ENCODE measurements around the gene TNS1.
A peak's percentile ranks its signal among the peaks of the same experiment; 100 is the strongest.

Gene TNS1

DNA sequence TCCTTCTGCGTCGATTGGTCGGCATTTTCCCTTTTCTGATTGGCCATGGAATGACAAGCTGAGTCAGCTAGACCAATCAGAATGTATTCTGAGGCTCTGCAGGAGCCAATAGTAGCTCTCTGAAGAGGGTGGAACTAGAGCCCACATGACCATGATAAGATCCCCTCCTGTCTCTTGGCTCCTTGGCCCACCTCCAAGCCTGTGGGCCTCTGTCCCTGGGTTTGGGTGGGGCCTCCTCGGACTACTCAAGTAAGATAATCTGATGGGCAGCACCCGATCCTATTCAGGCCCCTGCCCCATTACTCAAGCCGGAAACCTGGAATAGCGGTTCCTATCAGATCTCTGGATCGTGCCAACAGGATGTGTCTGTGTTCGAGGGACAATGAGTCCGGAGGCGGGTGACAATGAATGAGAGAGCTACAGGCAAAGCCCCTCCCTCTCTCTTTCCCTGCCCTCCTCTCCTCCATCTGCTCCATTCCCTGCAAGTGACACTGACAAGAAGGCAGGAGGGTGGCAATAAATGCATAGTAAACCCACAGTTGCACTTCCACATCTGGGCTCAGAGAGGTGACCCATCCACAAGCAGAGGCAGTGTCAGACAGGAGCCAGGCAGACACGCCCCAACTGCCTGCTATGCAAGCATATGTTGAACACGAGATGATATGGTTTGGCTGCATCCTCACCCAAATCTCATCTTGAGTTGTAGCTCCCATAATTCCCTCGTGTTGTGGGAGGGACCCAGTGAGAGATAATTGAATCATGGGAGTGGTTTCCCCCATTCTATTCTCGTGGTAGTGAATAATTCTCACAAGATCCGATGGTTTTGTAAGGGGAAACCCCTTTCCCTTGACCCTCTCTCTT, 114.7 kb downstream of the TNS1 start:
- H3K27ac ChIP-seq (ENCODE audit: poor library complexity, severe bottlenecking), result no peak overlapping the region
- H3K4me3 ChIP-seq (ENCODE audit: severe bottlenecking), result no peak overlapping the region
- no peaks in the 10 kb centered on the region for H3K36me3 ChIP-seq (ENCODE audit: low read depth)
- H3K4me1 ChIP-seq (ENCODE audit: insufficient read depth, poor library complexity, severe bottlenecking), result no peaks in the 10 kb centered on the region
- H3K27me3 ChIP-seq (ENCODE audit: insufficient read depth, poor library complexity, severe bottlenecking), result no peaks in the 10 kb centered on the region
- TF ChIP-seq, protein P1, sequence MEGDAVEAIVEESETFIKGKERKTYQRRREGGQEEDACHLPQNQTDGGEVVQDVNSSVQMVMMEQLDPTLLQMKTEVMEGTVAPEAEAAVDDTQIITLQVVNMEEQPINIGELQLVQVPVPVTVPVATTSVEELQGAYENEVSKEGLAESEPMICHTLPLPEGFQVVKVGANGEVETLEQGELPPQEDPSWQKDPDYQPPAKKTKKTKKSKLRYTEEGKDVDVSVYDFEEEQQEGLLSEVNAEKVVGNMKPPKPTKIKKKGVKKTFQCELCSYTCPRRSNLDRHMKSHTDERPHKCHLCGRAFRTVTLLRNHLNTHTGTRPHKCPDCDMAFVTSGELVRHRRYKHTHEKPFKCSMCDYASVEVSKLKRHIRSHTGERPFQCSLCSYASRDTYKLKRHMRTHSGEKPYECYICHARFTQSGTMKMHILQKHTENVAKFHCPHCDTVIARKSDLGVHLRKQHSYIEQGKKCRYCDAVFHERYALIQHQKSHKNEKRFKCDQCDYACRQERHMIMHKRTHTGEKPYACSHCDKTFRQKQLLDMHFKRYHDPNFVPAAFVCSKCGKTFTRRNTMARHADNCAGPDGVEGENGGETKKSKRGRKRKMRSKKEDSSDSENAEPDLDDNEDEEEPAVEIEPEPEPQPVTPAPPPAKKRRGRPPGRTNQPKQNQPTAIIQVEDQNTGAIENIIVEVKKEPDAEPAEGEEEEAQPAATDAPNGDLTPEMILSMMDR (IDR thresholded peaks at IDR 0.05; ENCODE audit: poor library complexity, severe bottlenecking), result no peak
- ATAC-seq (ENCODE audit: low read depth) (no peak), DNase-seq (ENCODE audit: low spot score) (no peak)
- no peaks in the 10 kb centered on the region for H3K9me3 ChIP-seq (ENCODE audit: severe bottlenecking)

DNA sequence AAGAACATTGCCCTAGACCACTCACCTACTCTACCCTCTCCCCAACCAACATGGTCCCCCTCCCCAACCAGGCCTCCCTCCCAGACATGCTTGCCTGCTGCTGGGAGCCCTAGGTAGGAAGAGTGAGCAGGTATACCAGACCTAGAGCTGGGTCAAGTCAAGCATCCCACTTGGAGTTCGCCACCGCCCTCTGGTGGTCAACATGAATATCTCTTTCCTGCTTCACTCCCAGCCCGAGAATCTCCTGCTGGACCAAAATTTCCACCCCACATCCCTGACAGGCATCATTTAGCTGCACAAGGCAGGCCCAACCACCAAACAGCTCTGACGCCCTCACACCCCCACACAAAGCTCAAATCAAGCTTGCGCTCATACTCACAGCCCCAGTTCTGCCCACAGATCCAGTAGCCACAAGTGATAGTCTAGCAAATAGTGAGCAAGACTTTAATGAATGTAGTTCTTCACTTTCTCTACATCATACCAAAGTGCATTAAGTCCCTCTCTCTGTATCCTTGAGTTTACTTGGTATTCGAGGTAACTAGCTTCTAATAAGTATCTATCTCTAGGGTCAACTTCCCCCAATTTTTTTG, 116.0 kb downstream of the TNS1 start:
- TF ChIP-seq, protein P1 (IDR thresholded peaks at IDR 0.05; ENCODE audit: poor library complexity, severe bottlenecking), result peak; percentile 87
- Histone ChIP-seq H3K9me3 (ENCODE audit: severe bottlenecking) (no peaks in the 10 kb centered on the region), H3K4me1 (ENCODE audit: insufficient read depth, poor library complexity, severe bottlenecking) (no peaks in the 10 kb centered on the region), H3K4me3 (ENCODE audit: severe bottlenecking) (no peak overlapping the region), H3K27me3 (ENCODE audit: insufficient read depth, poor library complexity, severe bottlenecking) (no peaks in the 10 kb centered on the region), H3K27ac (ENCODE audit: poor library complexity, severe bottlenecking) (no peak overlapping the region), H3K36me3 (ENCODE audit: low read depth) (no peaks in the 10 kb centered on the region)
- ATAC-seq (ENCODE audit: low read depth) (peak; percentile 78), DNase-seq (ENCODE audit: low spot score) (no peak)

DNA sequence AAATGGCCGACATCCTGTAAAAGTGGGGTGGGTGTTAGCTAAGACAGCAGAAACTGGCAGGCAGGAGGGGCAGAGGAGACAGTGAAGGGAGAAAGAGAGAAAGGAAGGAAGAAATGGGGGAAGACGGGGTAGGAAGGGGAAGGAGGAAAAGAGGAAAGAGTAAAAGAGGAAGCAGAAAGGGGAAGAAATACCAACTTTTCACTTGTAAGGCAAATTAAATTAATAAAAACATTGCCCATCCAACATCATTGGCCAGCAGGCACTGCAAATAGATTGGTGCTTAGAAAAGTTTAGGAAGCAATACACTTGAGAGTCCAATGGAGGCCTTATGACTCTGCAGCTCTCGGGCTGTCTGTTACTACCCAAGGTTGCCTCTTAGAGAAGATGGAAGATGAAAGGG, 116.7 kb downstream of the TNS1 start:
- DNase-seq (ENCODE audit: low spot score) (no peak), ATAC-seq (ENCODE audit: low read depth) (no peak)
- no peaks in the 10 kb centered on the region for H3K4me1 ChIP-seq (ENCODE audit: insufficient read depth, poor library complexity, severe bottlenecking)
- no peak overlapping the region for H3K27ac ChIP-seq (ENCODE audit: poor library complexity, severe bottlenecking)
- no peaks in the 10 kb centered on the region for H3K36me3 ChIP-seq (ENCODE audit: low read depth)
- no peaks in the 10 kb centered on the region for H3K9me3 ChIP-seq (ENCODE audit: severe bottlenecking)
- no peaks in the 10 kb centered on the region for H3K27me3 ChIP-seq (ENCODE audit: insufficient read depth, poor library complexity, severe bottlenecking)
- H3K4me3 ChIP-seq (ENCODE audit: severe bottlenecking), result no peak overlapping the region
- TF ChIP-seq, protein P1 (IDR thresholded peaks at IDR 0.05; ENCODE audit: poor library complexity, severe bottlenecking), result no peak

DNA sequence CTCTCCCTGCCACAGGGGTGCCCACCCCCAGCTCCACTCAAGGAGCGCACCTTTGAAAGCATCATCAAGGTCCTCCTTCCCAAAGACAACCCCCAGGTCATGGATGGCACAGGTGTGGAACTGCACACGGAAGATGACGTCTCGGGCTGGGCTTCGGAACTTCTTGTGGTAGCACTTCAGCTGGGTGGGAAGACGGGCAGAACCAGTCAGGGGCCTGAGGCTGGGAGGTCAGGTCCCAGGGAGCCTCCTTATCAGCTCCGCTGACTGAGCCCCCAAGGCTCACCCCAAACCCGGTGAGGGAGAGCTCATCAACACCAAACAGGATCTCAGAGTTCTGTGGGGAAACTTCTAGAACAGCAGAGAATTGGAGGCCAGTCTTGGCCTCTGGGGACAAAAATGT, 117.8 kb downstream of the TNS1 start:
- no peak for ATAC-seq (ENCODE audit: low read depth)
- Histone ChIP-seq H3K27ac (ENCODE audit: poor library complexity, severe bottlenecking) (no peak overlapping the region), H3K27me3 (ENCODE audit: insufficient read depth, poor library complexity, severe bottlenecking) (no peaks in the 10 kb centered on the region), H3K4me1 (ENCODE audit: insufficient read depth, poor library complexity, severe bottlenecking) (no peaks in the 10 kb centered on the region), H3K4me3 (ENCODE audit: severe bottlenecking) (no peak overlapping the region), H3K9me3 (ENCODE audit: severe bottlenecking) (no peaks in the 10 kb centered on the region), H3K36me3 (ENCODE audit: low read depth) (no peaks in the 10 kb centered on the region)
- DNase-seq (ENCODE audit: low spot score), result no peak
- TF ChIP-seq, protein P1 (IDR thresholded peaks at IDR 0.05; ENCODE audit: poor library complexity, severe bottlenecking), result no peak

DNA sequence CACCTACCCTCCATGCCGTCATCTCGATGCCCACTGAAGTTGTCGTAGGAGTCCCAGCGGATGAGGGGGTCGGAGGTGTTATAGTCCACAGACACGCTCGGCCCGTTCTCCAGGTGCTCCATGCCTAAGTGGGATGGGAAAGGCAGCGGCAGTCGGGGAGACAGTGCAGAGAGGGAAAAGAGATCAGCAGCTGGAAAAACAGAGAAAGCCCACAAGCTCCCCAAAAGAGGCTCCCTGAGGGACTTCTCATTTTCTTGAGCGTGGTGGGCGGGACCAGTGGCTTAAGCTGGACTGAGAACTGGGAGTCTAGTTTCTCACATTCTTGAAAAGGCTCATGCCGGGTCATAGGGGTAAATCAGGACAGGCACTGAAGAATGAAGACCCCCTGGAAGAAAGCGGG, 121.9 kb downstream of the TNS1 start:
- DNase-seq (ENCODE audit: low spot score), result no peak
- Histone ChIP-seq H3K27ac (ENCODE audit: poor library complexity, severe bottlenecking) (no peak overlapping the region), H3K4me1 (ENCODE audit: insufficient read depth, poor library complexity, severe bottlenecking) (no peaks in the 10 kb centered on the region), H3K9me3 (ENCODE audit: severe bottlenecking) (no peaks in the 10 kb centered on the region), H3K27me3 (ENCODE audit: insufficient read depth, poor library complexity, severe bottlenecking) (no peaks in the 10 kb centered on the region), H3K36me3 (ENCODE audit: low read depth) (no peaks in the 10 kb centered on the region), H3K4me3 (ENCODE audit: severe bottlenecking) (no peak overlapping the region)
- TF ChIP-seq, protein P1 (IDR thresholded peaks at IDR 0.05; ENCODE audit: poor library complexity, severe bottlenecking), result no peak
- no peak for ATAC-seq (ENCODE audit: low read depth)

Data from RWPE2 (cell line).